B cell (primary cell): ENCODE data around the gene PRKX. TPM values are rescaled to one million over a fixed set of nuclear protein-coding genes. Genes with fewer than 3 reads are reported as not detected.
"Not testable (repeated sequence)": the region's sequence is repeated elsewhere in the genome, so short reads cannot be mapped to it uniquely, and the experiment has no call there.

Experiments
- ATAC-seq: fragments of 200-7000 bp; cut with Tn5 transposase; one replicate; pipeline ENCODE4 v1.10.0; 2021; ENCODE audit warnings: low read depth, mild to moderate bottlenecking, moderate number of reproducible peaks, moderate library complexity
- CTCF ChIA-PET: fragments of 350-600 bp; sonication (Branson Sonifier 250); formaldehyde crosslinking; loops from one replicate; lab custom pipeline; 2021; ENCODE audit warnings: antibody characterized with exemption, inconsistent platforms; lab: Charles Lee
- POLR2A ChIA-PET: fragments of 350-600 bp; sonication (Branson Sonifier 250); formaldehyde crosslinking; loops from one replicate; lab custom pipeline; 2021; ENCODE audit warnings: antibody characterized with exemption; lab: Charles Lee
- DNase-seq: peaks from one replicate; pipeline ENCODE4 v3.0.0; 2013
- H2AFZ ChIP-seq: 2 replicates; pipeline ENCODE4 v1.6.1; 2012; ENCODE audit warnings: mild to moderate bottlenecking, low read depth, low read length; ENCODE audit not compliant: insufficient read depth, poor library complexity, severe bottlenecking
- H3K27ac ChIP-seq, 2 donors: 1 replicate in 1 of 2; 2 replicates in 1 of 2; pipeline ENCODE4 v1.5.1; 2012 to 2013; ENCODE audit warnings: low read length in 2 of 2, mild to moderate bottlenecking in 2 of 2, moderate library complexity in 1 of 2
- H3K27me3 ChIP-seq, 4 experiments: fragments of 200-600 bp in 1 of 4; sonication (generic) in 1 of 4; replicated peaks in 1 of 4; 1 replicate in 2 of 4; 2 replicates in 2 of 4; pipeline versions ENCODE4 v1.6.1 to v1.7.0; 2013 to 2016; ENCODE audit warnings: low read length in 3 of 4, mild to moderate bottlenecking in 2 of 4, mixed read lengths in 1 of 4, moderate library complexity in 1 of 4; ENCODE audit not compliant: insufficient read depth in 4 of 4, control insufficient read depth in 3 of 4; ENCODE audit errors: control extremely low read depth in 1 of 4
- H3K36me3 ChIP-seq, 2 experiments: replicated peaks in 1 of 2; 1 replicate in 1 of 2; 2 replicates in 1 of 2; pipeline versions ENCODE4 v1.6.1 to v1.7.1; 2013; ENCODE audit warnings: low read length in 1 of 2; ENCODE audit not compliant: insufficient read depth in 2 of 2, control insufficient read depth in 1 of 2; ENCODE audit errors: control extremely low read depth in 1 of 2, extremely low read depth in 1 of 2
- H3K4me1 ChIP-seq, 2 donors: fragments of 200-600 bp in 1 of 2; sonication (generic) in 1 of 2; 1 replicate in 1 of 2; 2 replicates in 1 of 2; pipeline versions ENCODE4 v1.5.1 to v1.6.1; 2013 to 2017; ENCODE audit warnings: low read length in 2 of 2; ENCODE audit not compliant: control insufficient read depth in 2 of 2, insufficient read depth in 2 of 2
- H3K4me2 ChIP-seq: replicated peaks from 2 replicates; pipeline ENCODE3; 2012; ENCODE audit warnings: mild to moderate bottlenecking, low read depth, low read length; ENCODE audit not compliant: poor library complexity, severe bottlenecking
- H3K4me3 ChIP-seq, 5 experiments: fragments of 200-600 bp in 1 of 5; sonication (generic) in 1 of 5; 1 replicate in 3 of 5; 2 replicates in 2 of 5; pipeline versions ENCODE4 v1.5.1 to v1.7.0; 2011 to 2016; ENCODE audit warnings: low read length in 4 of 5, mild to moderate bottlenecking in 4 of 5, low read depth in 2 of 5, control low read depth in 1 of 5, moderate library complexity in 1 of 5; ENCODE audit not compliant: insufficient read depth in 1 of 5; ENCODE audit errors: control extremely low read depth in 1 of 5, extremely low read depth in 1 of 5
- H3K79me2 ChIP-seq: fragments of 200-600 bp; sonication (generic); one replicate; pipeline ENCODE4 v1.6.0; 2016; ENCODE audit warnings: low read length; ENCODE audit not compliant: control insufficient read depth, insufficient read depth
- H3K9ac ChIP-seq: fragments of 200-600 bp; sonication (generic); 2 replicates; pipeline ENCODE4 v1.6.1; 2017; ENCODE audit warnings: mild to moderate bottlenecking, low read length, moderate library complexity
- H3K9me3 ChIP-seq, 3 donors: one replicate each; pipeline versions ENCODE4 v1.6.1 to v1.7.1; 2013; ENCODE audit warnings: low read length in 2 of 3; ENCODE audit not compliant: control insufficient read depth in 2 of 3, insufficient read depth in 1 of 3; ENCODE audit errors: control extremely low read depth in 1 of 3
- H4K20me1 ChIP-seq: 2 replicates; pipeline ENCODE4 v1.6.0; 2012; ENCODE audit warnings: mild to moderate bottlenecking, low read length; ENCODE audit not compliant: insufficient read depth, control insufficient read depth, poor library complexity, severe bottlenecking
- H3K27ac Mint-ChIP-seq: one replicate; pipeline ENCODE4 v1.8.0; 2021; ENCODE audit warnings: mixed read lengths
- H3K27me3 Mint-ChIP-seq: one replicate; pipeline ENCODE4 v1.8.0; 2021; ENCODE audit warnings: mixed read lengths
- H3K4me1 Mint-ChIP-seq: one replicate; pipeline ENCODE4 v1.8.0; 2021; ENCODE audit warnings: mixed read lengths
- H3K4me3 Mint-ChIP-seq: one replicate; pipeline ENCODE4 v1.8.0; 2021; ENCODE audit warnings: mixed read lengths
- H3K9me3 Mint-ChIP-seq: one replicate; pipeline ENCODE4 v1.8.0; 2022; ENCODE audit warnings: mixed read lengths; ENCODE audit not compliant: insufficient read depth
- CTCF ChIP-seq: fragments of 200-600 bp; IDR thresholded peaks from one replicate; pipeline ENCODE4 v1.8.0; 2022; ENCODE audit warnings: antibody characterized with exemption, mild to moderate bottlenecking
- EZH2 ChIP-seq: IDR thresholded peaks from 2 replicates; pipeline ENCODE4 v1.6.1; 2012; ENCODE audit warnings: borderline replicate concordance, low read depth, mild to moderate bottlenecking, moderate library complexity, low read length; ENCODE audit not compliant: insufficient read depth, poor library complexity, severe bottlenecking
- WGBS: methylation state at CpG from one replicate; pipeline ENCODE4 v1.1.5; 2013; ENCODE audit warnings: missing lambda C conversion rate; ENCODE audit not compliant: insufficient coverage; 5-methylcytosine and 5-hydroxymethylcytosine counted together
- intact Hi-C: fragments of 100-400 bp; cut with micrococcal nuclease; formaldehyde crosslinking; loops from one replicate; pipeline ENCODE4 v1.10.0; 2022
- polyA plus RNA-seq: library from polyadenylated mRNA; depleted of rRNA; stranded (reverse); fragments of >200 nt; gene quantifications from 2 replicates; pipeline ENCODE4 v1.2.3, GENCODE V29; 2012
- total RNA-seq, 2 donors: library from RNA; stranded (reverse); fragments of 120-200 nt in 1 of 2; gene quantifications; 1 replicate in 1 of 2; 2 replicates in 1 of 2; pipeline versions ENCODE4 v1.2.3 to v1.2.4, GENCODE V29; 2013 to 2022

The PRKX gene
- total and polyA plus RNA-seq, 2 donors (not counting 1 experiment from before 2014, with no cell fraction given): 26.2 to 52.5 TPM

DNA sequence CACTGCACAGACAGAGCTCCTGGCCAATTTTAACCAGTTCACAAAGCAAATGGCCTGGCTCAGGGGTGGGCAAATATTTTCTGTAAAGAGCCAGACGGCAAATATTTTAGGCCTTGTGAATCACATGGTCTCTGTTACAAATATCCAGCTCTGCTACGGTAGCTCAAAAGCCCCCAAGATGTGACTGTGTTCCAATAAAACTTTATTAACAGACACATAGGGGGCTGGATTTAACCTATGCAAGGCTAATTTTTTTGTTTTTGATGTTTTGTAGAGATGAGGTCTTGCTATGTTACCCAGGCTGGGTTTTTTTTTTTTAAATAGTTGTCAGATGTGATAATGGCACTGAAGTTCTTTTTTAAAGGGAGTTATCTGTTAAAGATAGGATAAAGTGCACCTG lies 65.4 kb downstream of the PRKX start:
- Histone ChIP-seq H3K4me1 (no peaks in the 10 kb centered on the region), H3K27ac (no peak overlapping the region), H3K4me3 (no peak overlapping the region), H3K36me3 (peaks cover 0 to 18% of the 10 kb centered on the region in 2 experiments), H3K9me3 (peaks cover 0 to 5% (median 0%) of the 10 kb centered on the region in 3 donors), H3K27me3 (no peaks in the 10 kb centered on the region), H2AFZ (no peak overlapping the region), H3K4me2 (no peak overlapping the region), H3K79me2 (peaks cover 20% of the 10 kb centered on the region), H4K20me1 (no peaks in the 10 kb centered on the region), H3K9ac (no peak overlapping the region)
- Mint-ChIP-seq H3K27me3 (no peaks in the 10 kb centered on the region), H3K4me3 (no peak overlapping the region), H3K27ac (no peak overlapping the region), H3K4me1 (no peaks in the 10 kb centered on the region), H3K9me3 (no peaks in the 10 kb centered on the region)
- ChIA-PET CTCF (no interaction called here), POLR2A (interaction anchor here (0.5 kb wide), 1 partner anchor 34 kb away, joined by 4 read pairs; no protein-coding TSS in a partner anchor)
- intact Hi-C loops: no loop called here
- TF ChIP-seq EZH2 (no peak), CTCF (no peak)
- DNase-seq: no peak
- ATAC-seq: no peak
- WGBS: no CpG with 5 or more reads among the region's 2 CpGs

DNA sequence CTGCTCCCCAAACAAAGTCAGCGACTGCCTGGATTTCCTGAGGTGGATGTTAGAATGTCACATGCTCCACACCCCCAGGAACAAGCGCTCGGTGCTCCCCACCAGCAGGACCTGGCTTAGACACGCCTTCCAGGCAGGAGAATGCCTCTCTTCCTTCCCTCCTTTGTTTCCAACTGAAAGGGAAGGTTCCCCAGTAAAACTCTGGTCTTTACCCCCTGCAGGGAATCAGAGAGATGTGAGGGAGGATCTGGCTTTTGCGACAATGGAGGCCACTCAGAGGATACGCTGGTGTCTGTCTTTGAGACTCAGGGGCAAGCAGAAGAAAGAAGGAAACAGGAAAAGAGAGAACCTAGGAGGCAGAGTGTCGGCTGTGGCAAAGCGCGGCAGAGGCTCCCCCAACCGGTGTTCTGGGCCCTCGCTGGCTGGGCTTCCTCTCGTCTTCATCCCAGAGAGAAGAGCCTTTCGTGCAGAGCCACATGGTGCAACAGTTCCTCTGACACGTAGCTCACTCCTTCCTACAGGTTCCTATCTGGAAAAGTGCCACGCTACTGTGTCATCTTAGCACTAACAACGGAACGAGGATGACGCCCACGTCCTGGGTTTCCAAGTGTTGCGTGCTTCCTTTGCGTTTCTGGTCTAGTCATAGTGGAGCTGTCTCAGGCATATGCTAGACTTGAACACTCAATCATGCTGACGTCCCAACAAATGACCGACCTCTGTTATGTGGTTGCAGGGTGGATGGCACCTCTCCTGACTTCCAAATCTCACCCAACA lies 73.4 kb downstream of the PRKX start:
- H3K9me3 Mint-ChIP-seq, H3K4me3 ChIP-seq, CTCF ChIA-PET: not testable (repeated sequence)

More for the DNA sequence above, 73.4 kb downstream of the PRKX start:
- H3K4me1 Mint-ChIP-seq, H3K36me3 ChIP-seq, H4K20me1 ChIP-seq, H3K4me3 Mint-ChIP-seq, H3K9me3 ChIP-seq, POLR2A ChIA-PET, H2AFZ ChIP-seq, H3K27ac Mint-ChIP-seq, H3K27me3 ChIP-seq, ATAC-seq, H3K27ac ChIP-seq, H3K9ac ChIP-seq, H3K4me1 ChIP-seq, intact Hi-C loops, H3K27me3 Mint-ChIP-seq, DNase-seq, H3K4me2 ChIP-seq, H3K79me2 ChIP-seq: not testable (repeated sequence)
- 90% methylated on average over 2 of the region's 23 CpGs for WGBS
